HepG2 (cell line): ENCODE measurements around the gene SH3D19. TPM values are rescaled to one million over a fixed set of nuclear protein-coding genes. Genes with fewer than 3 reads are reported as not detected.

Experiments
- DNMT1 ChIP-seq: sonication (generic); formaldehyde crosslinking; IDR thresholded peaks from 2 replicates; pipeline ENCODE4 v1.5.1; 2020; ENCODE audit warnings: mild to moderate bottlenecking, missing genetic modification reagents
- ELF4 ChIP-seq: sonication (generic); formaldehyde crosslinking; IDR thresholded peaks from 2 replicates; pipeline ENCODE4 v1.5.0; 2020; ENCODE audit warnings: missing genetic modification reagents, mild to moderate bottlenecking, moderate library complexity, borderline replicate concordance
- FOXK2 ChIP-seq: fragments of 450-650 bp; IDR thresholded peaks from 2 replicates; pipeline ENCODE4 v1.6.1; 2016
- GABPA ChIP-seq, 2 experiments: IDR thresholded peaks; 2 replicates each; pipeline ENCODE4 v1.6.1; 2011 to 2016; ENCODE audit warnings: low read depth in 2 of 2, low read length in 1 of 2, missing biosample characterization in 1 of 2, missing genetic modification characterization in 1 of 2
- JUN ChIP-seq: sonication (generic); formaldehyde crosslinking; IDR thresholded peaks from 2 replicates; pipeline ENCODE4 v1.4.0; 2020; ENCODE audit warnings: mild to moderate bottlenecking, missing genetic modification reagents
- NR1H2 ChIP-seq: sonication (generic); formaldehyde crosslinking; IDR thresholded peaks from 2 replicates; pipeline ENCODE4 v1.8.1; 2022; ENCODE audit warnings: low read depth, missing genetic modification reagents, borderline replicate concordance
- RBM22 ChIP-seq: fragments of 200-400 bp; formaldehyde crosslinking; optimal IDR thresholded peaks from 2 replicates; pipeline ENCODE3; 2017; ENCODE audit warnings: mild to moderate bottlenecking, low read length, moderate library complexity
- SOX5 ChIP-seq: IDR thresholded peaks from 2 replicates; pipeline ENCODE4 v1.6.1; 2016; ENCODE audit warnings: borderline replicate concordance
- ZBTB7B ChIP-seq: sonication (generic); formaldehyde crosslinking; IDR thresholded peaks from 2 replicates; pipeline ENCODE4 v1.4.0; 2020; ENCODE audit warnings: missing genetic modification reagents
- ZNF569 ChIP-seq: sonication (generic); formaldehyde crosslinking; IDR thresholded peaks from 2 replicates; pipeline ENCODE4 v1.5.0; 2020; ENCODE audit warnings: mild to moderate bottlenecking, missing genetic modification reagents, moderate library complexity, borderline replicate concordance
- ZNF607 ChIP-seq: sonication (generic); formaldehyde crosslinking; IDR thresholded peaks from 2 replicates; pipeline ENCODE4 v1.5.1; 2020; ENCODE audit warnings: missing genetic modification reagents, mild to moderate bottlenecking, borderline replicate concordance
- ZNF619 ChIP-seq: sonication (generic); formaldehyde crosslinking; IDR thresholded peaks from 2 replicates; pipeline ENCODE4 v1.4.0; 2020; ENCODE audit warnings: mild to moderate bottlenecking, missing genetic modification reagents
- ZZZ3 ChIP-seq: sonication (generic); formaldehyde crosslinking; IDR thresholded peaks from 2 replicates; pipeline ENCODE4 v1.4.0; 2020; ENCODE audit warnings: missing genetic modification reagents, mild to moderate bottlenecking, borderline replicate concordance
- polyA plus RNA-seq, 8 experiments: library from polyadenylated mRNA; depleted of rRNA in 3 of 8; stranded (reverse) in 7 of 8; unstranded in 1 of 8; fragments of >200 nt; fragmentation: Illumina TruSeq in 4 of 8; extraction: Trizol in 4 of 8; gene quantifications; 2 replicates each; pipeline versions ENCODE4 v1.2.1 to v1.2.3, GENCODE V29; 2011 to 2016; ENCODE audit warnings: low read depth in 4 of 8, missing spikeins in 1 of 8, mixed read lengths in 1 of 8; ENCODE audit not compliant: insufficient read depth in 1 of 8
- total RNA-seq, 5 experiments: library from RNA; depleted of rRNA; stranded (reverse); fragments of >200 nt; fragmentation: Illumina TruSeq; extraction: Trizol; gene quantifications; 2 replicates each; pipeline ENCODE4 v1.2.3, GENCODE V29; 2016; ENCODE audit warnings: low read depth in 1 of 5
- TF ChIP-seq, protein P1 (sequence below): conservative IDR thresholded peaks from 2 replicates; pipeline ENCODE4 v1.6.1; 2018; ENCODE audit warnings: missing genetic modification reagents
- TF ChIP-seq, protein P2 (sequence below): sonication (generic); formaldehyde crosslinking; IDR thresholded peaks from 2 replicates; pipeline ENCODE4 v1.4.0; 2020; ENCODE audit warnings: mild to moderate bottlenecking, missing genetic modification reagents
- TF ChIP-seq, protein P3 (sequence below): sonication (generic); formaldehyde crosslinking; IDR thresholded peaks from 2 replicates; pipeline ENCODE4 v1.5.0; 2020; ENCODE audit warnings: missing genetic modification reagents
- TF ChIP-seq, protein P4 (sequence below): IDR thresholded peaks from 2 replicates; pipeline ENCODE4 v1.6.1; 2016; ENCODE audit warnings: missing compliant biosample characterization, missing genetic modification reagents, borderline replicate concordance
- TF ChIP-seq, protein P5 (sequence below): sonication (generic); formaldehyde crosslinking; IDR thresholded peaks from 2 replicates; pipeline ENCODE4 v1.4.0; 2020; ENCODE audit warnings: low read depth, mild to moderate bottlenecking, missing genetic modification reagents
- TF ChIP-seq, protein P6 (sequence below): sonication (generic); formaldehyde crosslinking; IDR thresholded peaks from 2 replicates; pipeline ENCODE4 v1.4.0; 2020; ENCODE audit warnings: mild to moderate bottlenecking, missing genetic modification reagents
- TF ChIP-seq, protein P7 (sequence below): sonication (generic); formaldehyde crosslinking; IDR thresholded peaks from 2 replicates; pipeline ENCODE4 v1.4.0; 2020; ENCODE audit warnings: missing genetic modification reagents

Gene SH3D19
- total and polyA plus RNA-seq, 2 of the 13 experiments (the other 11 are each of a cell fraction or from before 2014, with no cell fraction given), result 31.2 to 38.0 TPM

DNA sequence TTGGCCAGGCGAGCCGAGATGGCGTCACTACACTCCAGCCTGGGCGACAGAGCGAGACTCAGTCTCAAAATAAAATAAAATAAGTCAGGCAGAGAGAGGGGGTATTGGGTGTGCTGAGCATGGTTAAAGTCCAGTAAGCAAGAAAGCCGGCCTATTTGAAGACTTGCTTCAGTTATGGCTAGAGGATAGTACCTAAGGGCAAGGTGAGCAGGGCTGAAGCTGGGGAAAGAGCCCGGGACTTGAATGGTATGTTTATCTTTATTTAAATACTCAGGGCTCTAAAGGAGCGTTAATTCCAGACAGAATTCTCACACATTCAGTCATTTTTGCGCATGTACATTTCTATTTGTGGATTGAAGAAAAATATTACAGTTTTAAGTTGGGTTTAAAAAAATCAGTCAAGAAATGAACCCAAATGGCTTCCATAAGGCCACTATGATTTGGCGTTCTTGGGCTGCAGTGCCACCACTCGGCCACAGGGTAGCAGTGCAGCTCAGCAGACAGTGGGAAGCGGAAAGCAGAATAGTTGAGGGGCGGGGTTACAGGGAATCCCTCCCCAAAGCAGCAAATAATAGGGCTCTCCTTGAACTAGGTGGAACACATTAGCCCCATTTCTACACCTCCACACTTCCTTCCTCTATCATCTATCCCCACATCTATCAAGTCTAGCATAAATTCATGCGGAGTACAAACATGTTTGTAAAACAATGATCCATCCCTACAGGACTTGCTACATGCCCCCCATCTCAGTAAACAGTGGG is 37.2 kb upstream of the SH3D19 start (continued):
- TF ChIP-seq, protein P1, sequence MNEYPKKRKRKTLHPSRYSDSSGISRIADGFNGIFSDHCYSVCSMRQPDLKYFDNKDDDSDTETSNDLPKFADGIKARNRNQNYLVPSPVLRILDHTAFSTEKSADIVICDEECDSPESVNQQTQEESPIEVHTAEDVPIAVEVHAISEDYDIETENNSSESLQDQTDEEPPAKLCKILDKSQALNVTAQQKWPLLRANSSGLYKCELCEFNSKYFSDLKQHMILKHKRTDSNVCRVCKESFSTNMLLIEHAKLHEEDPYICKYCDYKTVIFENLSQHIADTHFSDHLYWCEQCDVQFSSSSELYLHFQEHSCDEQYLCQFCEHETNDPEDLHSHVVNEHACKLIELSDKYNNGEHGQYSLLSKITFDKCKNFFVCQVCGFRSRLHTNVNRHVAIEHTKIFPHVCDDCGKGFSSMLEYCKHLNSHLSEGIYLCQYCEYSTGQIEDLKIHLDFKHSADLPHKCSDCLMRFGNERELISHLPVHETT (CRISPR knock-in tag), result no peak
- TF ChIP-seq, protein P2, sequence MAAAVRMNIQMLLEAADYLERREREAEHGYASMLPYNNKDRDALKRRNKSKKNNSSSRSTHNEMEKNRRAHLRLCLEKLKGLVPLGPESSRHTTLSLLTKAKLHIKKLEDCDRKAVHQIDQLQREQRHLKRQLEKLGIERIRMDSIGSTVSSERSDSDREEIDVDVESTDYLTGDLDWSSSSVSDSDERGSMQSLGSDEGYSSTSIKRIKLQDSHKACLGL (CRISPR knock-in tag), result no peak
- TF ChIP-seq GABPA (IDR thresholded peaks at IDR 0.05; ENCODE audit: low read depth, low read length) (no peak), GABPA (CRISPR knock-in tag; IDR thresholded peaks at IDR 0.05; ENCODE audit: low read depth) (no peak; the same call in 1 of the 2 replicates), ZNF569 (CRISPR knock-in tag) (no peak), FOXK2 (no peak), ZBTB7B (CRISPR knock-in tag) (no peak), ZZZ3 (CRISPR knock-in tag) (no peak), ZNF607 (no peak), DNMT1 (CRISPR knock-in tag) (no peak), JUN (no peak), NR1H2 (CRISPR knock-in tag) (no peak), SOX5 (CRISPR knock-in tag) (0 out of 2 replicates have a peak, but pooled peaks have one; percentile 33), RBM22 (no peak), ELF4 (CRISPR knock-in tag) (no peak), ZNF619 (CRISPR knock-in tag) (no peak)
- TF ChIP-seq, protein P3, sequence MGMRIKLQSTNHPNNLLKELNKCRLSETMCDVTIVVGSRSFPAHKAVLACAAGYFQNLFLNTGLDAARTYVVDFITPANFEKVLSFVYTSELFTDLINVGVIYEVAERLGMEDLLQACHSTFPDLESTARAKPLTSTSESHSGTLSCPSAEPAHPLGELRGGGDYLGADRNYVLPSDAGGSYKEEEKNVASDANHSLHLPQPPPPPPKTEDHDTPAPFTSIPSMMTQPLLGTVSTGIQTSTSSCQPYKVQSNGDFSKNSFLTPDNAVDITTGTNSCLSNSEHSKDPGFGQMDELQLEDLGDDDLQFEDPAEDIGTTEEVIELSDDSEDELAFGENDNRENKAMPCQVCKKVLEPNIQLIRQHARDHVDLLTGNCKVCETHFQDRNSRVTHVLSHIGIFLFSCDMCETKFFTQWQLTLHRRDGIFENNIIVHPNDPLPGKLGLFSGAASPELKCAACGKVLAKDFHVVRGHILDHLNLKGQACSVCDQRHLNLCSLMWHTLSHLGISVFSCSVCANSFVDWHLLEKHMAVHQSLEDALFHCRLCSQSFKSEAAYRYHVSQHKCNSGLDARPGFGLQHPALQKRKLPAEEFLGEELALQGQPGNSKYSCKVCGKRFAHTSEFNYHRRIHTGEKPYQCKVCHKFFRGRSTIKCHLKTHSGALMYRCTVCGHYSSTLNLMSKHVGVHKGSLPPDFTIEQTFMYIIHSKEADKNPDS, result no peak
- TF ChIP-seq, protein P4, sequence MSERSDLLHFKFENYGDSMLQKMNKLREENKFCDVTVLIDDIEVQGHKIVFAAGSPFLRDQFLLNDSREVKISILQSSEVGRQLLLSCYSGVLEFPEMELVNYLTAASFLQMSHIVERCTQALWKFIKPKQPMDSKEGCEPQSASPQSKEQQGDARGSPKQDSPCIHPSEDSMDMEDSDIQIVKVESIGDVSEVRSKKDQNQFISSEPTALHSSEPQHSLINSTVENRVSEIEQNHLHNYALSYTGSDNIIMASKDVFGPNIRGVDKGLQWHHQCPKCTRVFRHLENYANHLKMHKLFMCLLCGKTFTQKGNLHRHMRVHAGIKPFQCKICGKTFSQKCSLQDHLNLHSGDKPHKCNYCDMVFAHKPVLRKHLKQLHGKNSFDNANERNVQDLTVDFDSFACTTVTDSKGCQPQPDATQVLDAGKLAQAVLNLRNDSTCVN (CRISPR knock-in tag), result no peak
- TF ChIP-seq, protein P5, sequence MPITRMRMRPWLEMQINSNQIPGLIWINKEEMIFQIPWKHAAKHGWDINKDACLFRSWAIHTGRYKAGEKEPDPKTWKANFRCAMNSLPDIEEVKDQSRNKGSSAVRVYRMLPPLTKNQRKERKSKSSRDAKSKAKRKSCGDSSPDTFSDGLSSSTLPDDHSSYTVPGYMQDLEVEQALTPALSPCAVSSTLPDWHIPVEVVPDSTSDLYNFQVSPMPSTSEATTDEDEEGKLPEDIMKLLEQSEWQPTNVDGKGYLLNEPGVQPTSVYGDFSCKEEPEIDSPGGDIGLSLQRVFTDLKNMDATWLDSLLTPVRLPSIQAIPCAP, result no peak
- TF ChIP-seq, protein P6, sequence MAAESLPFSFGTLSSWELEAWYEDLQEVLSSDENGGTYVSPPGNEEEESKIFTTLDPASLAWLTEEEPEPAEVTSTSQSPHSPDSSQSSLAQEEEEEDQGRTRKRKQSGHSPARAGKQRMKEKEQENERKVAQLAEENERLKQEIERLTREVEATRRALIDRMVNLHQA, result no peak
- TF ChIP-seq, protein P7, sequence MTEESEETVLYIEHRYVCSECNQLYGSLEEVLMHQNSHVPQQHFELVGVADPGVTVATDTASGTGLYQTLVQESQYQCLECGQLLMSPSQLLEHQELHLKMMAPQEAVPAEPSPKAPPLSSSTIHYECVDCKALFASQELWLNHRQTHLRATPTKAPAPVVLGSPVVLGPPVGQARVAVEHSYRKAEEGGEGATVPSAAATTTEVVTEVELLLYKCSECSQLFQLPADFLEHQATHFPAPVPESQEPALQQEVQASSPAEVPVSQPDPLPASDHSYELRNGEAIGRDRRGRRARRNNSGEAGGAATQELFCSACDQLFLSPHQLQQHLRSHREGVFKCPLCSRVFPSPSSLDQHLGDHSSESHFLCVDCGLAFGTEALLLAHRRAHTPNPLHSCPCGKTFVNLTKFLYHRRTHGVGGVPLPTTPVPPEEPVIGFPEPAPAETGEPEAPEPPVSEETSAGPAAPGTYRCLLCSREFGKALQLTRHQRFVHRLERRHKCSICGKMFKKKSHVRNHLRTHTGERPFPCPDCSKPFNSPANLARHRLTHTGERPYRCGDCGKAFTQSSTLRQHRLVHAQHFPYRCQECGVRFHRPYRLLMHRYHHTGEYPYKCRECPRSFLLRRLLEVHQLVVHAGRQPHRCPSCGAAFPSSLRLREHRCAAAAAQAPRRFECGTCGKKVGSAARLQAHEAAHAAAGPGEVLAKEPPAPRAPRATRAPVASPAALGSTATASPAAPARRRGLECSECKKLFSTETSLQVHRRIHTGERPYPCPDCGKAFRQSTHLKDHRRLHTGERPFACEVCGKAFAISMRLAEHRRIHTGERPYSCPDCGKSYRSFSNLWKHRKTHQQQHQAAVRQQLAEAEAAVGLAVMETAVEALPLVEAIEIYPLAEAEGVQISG (CRISPR knock-in tag), result no peak
